ENCODE results near the gene PEX10.

The PEX10 gene

DNA sequence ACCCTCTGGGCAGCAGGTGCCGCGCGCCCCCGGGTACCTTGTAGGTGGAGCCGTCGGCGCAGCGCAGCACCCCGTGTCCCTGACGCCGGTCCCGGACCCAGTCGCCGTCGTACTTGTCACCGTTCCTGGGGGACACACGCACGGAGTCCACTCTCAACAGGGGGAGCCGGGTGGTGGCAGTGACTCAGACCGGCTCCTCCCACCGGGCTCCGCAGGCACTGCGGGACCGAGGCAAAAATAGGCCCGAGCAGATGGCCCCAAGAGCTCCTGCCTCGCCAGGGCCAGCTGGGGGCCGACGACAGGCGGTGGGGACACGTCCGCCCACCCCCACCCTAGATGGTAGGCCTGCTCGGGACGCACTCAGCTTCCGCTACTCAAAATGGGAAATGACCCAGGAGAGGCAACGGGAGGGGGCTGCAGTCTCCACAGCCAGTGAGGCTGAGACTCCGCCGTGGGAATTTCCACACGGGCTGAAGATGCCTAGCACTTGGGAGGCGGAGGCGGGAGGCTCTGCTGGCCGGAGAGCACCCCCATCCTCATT lies 27.4 kb downstream of the PEX10 start:
- DNase-seq: no peak

DNA sequence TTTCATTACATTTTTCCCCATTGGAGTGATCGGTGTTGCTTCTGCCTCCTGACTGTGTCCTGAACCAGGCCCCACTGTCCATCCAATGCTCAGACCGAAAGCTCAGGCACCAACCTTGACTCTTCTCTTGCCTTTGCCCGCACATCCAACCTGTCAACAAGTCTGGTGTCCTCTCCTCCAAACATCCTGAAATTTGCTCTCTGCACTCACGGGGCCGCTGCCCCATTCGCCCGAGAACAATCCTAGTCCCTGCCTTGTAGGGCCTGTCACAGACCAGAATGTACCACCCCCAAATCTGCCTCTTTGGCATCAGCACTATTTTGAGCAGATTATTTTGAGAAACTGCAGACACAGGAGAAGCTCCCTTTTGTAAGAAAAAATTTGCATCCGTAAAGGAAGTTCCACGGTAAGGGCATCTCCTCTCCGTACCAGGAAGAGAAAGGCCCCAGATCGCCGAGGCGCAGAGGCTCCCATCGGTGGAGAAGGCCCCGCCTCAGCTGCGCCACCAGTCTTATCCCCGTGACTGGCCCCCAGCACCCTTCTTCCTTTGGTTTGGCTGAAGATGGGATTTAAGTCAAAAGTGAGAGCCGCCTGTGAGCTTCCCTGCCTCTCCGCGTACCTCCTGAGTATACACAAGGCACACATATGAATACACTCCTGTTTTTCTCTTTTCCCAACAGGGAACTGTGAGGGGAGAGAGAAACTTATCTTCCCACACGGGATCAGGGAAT lies 28.1 kb downstream of the PEX10 start:
- DNase-seq: no peak

DNA sequence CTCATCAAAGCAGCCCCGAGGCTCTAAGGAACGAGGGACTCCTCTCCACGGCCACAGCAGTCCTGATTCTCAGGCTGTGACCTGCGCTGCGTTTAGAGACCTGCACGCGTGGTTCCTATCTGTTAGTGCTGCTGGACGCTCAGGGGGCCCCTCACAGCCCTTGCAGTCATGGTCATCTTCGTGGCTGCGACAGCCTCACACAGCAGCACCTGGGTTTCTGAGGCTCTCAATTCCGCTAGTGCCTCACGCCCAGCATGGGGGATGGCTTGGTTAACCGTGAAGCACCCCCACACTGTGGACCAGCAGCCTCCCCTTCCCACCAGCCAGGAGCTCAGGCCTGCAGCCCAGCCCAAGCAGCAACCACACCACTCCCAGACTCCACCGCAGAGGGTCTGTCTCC lies 28.8 kb downstream of the PEX10 start:
- DNase-seq: no peak

DNA sequence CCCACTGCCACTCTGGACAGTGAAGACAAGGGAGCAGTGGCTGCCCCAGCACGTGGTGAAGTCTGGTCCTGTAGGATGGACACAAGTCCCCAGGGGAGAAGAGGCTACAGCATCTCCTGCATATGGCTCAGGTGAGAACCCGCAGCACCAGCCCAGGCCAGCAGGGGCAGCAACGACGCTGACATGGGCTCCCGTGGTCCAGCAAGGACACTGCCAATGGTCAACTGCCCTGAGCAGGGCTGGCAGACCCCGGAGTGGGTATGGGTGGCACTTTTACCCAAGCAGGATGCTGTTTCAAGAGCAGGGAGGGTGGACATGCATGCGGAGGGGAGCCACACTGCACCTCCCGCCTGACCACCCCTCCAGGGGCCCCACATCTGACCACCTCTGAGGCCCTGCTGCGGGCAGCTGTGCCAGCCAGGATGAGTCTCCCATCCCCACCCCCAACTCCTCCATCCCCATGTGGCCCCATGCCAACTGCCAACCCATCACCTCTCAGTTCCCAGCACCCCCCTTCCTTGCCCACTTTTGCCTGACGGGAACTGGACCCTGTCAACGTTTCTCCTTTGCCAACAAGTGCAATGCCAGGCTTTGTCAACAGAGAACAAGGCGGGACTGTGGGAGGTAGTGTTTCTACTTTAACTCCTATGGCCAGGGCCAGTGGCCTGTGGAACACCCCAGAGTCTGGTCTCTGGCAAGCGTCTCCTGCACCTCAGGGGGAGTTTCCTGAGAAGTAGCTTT lies 29.6 kb downstream of the PEX10 start:
- DNase-seq: no peak

DNA sequence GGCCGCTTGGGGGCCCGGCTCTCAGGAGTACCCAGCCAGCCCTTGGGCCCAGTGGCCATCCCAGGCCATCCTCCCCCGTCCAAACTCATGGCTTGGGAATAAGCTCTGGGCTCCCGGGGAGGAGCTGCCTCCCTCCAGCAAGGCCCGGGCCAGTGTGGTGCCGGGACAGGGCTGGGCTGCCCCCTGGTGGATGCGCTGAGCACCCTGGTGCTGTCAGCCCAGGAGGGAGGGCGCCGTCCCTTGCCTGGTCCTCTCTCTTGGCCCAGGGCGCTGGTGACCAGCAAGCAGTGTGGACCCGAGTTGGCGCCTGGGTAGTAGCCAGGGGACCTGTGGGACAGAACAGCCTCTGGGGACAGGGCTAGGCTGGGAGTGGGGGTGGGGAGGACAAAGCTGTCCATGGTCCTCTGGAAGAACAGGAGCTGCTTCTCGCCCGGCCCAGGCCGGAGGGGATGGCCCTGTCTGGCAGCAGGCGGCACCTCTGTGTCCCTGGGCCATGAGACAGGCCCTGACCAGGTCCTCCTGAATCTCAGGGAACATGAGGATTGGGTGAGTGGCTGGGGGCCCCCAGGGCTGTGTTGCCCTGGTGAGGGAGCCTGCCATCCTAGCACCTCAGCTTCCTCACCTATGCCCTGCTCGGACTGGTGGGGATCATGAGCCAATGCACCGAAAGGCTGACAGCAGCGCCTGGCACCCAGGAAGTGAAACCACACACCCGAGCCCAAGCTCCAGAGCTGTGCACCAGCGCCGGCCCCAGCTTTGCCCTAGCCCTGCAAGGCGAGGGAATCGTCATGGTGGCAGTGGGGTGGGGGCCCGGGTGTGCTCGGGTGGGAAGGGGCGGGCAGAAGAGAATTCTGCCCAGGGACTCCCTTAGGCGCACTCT lies 30.4 kb downstream of the PEX10 start:
- peak; percentile 52 for DNase-seq

DNA sequence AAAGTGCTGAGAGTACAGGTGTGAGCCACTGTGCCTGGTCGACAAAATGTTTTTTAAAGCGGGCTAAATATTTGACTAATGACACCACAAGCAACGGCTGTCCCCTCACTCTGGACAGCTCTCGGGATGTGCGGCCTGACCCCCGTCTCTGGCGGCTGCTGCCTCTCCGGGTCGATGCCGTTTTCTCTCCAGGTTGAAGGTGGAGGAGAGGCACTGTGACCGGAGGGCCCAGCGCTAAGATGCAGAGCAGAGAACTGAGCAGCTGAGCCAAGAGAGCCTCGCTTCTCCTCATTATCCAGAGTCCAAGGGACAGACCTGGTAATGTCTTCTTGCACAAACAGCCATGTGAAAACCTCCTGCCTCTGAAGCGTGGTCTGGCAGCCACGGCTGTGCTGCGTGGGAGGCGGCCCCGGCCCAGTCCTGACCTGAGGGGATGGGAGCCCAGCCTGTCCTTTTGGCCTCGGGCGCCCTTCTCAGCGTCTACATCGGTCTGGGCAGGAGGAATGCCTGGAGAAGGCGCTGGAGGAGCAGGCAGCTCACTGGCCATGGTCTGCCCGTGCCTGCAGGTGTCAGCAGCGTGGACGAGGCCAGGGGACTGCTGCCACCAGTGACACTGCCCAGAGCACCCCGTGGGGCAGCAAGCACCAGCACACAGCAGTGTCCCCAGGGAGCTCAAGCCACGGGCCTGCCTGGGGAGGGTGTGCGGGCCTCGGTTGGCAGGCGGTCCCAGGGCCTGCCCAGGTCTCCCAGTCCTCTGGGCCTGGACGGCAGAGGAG lies 31.4 kb downstream of the PEX10 start:
- no peak for DNase-seq

DNA sequence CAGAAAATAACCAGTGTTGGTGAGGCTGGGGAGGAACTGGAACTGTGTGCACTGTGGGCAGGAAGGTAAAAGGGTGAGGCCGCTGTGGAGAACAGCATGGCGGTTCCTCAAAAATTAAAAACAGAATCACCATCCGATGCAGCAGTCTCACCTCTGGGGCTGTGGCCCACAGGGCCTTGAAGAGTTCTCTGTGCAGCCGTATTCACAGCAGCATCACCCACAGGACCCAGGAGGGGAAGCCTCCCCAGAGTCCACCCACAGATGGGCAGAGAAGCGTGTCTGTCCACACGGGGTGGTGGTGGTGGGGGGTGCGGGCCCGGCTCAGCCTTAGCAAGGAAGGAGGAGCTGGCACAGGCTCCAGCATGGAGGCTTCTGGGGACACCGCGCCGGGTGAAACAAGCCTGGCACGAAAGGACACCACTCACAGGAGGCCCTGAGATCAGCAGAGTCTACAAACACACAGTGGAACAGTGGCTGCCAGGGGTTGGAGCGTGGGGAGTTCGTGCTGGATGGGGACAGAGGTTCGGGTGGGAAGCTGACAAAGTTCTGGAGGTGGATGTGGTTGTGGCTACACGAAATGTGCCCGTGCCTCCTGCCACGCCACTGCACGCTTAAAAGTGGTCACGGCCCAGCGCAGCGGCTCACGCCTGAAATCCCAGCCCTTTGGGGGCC lies 32.5 kb downstream of the PEX10 start:
- DNase-seq: no peak

DNA sequence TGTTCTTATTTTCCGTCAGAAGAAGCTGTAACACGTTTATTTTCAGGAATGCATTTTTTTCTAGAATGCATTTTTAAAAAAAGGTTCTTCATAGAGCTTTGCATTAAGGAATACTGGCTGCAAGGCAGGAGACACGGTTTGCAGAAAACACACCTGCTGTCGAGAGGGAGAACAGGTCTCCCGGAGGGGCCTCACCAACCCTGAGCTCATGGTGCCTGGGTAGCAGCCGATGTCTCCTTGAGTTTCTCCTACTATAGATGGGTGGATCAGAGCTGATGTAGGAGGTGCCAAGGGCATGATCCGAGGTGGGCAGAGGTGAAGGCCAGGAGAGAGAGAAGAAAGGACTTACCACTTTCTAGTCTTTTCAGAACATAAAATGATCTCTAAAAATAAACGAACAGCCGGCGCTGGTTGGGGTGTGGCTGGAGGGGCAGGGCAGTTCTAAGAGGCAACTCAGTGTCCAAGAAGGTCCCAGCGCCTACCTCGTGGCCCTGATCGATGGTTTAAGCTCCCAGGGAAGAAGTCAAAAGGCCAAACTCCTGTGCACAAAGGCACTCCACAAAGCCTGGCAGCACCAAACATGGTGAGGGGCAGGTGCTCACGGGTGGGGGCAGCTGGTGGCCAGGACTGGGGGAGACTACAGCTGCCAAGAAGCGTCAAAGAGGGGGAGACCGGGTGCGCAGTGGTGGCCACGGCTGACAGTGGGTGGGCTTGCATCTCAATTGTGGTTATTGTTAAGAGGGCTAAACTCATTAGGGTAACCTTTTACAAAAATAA lies 33.2 kb downstream of the PEX10 start:
- DNase-seq: no peak

DNA sequence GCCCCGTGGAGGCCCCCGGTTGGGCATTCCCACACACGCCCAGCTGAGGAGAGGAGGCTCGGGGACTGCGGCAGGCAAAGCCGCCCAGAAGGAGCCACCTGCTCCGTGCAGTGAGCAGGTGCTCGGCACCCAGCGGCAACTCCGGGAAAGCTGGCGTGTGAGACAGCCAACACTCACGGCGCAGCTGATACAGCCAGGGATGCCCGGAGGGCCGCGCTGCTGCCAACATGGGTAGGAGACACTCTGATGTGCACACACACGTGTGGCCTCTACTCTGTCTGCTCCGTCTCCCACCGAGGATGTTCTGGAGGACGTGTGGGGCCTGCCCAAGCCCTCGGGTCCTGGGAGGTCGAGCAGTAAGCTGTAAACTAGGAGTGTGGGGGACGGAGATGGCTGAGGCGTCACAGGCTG lies 33.9 kb downstream of the PEX10 start:
- no peak for DNase-seq

DNA sequence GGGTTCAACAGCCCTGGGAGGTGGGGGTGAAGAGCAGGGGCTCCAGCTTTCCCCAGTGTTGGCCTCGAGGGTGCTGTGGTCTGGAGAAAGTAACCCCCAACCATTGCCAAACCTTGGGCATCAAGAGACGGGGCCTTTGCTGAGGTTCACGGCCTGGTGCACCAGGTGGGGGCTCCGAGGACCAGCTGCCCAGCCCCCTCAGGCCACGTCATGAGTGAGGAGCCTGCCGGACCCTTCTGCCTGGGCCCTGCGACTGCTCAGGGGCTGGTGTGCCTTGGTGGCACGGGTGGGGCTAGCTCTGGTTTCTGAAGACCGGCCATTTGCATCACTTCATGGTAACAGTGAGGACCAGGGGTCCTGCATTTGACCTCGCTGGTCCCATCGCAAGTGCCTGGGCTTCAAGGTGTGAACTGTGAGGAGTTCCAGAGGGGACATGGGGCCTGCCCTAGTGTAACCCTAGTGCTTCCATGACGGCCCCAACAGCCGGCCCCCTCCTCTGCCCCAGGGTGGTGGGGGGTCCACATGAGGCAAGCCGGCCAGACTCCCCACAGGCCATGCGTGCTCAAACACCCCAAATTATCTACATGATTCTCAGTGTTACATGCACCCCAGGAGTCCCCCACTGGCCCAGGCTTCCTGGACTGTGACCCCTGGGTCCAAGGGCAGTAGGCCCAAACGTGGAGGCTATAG lies 34.5 kb downstream of the PEX10 start:
- DNase-seq: no peak

DNA sequence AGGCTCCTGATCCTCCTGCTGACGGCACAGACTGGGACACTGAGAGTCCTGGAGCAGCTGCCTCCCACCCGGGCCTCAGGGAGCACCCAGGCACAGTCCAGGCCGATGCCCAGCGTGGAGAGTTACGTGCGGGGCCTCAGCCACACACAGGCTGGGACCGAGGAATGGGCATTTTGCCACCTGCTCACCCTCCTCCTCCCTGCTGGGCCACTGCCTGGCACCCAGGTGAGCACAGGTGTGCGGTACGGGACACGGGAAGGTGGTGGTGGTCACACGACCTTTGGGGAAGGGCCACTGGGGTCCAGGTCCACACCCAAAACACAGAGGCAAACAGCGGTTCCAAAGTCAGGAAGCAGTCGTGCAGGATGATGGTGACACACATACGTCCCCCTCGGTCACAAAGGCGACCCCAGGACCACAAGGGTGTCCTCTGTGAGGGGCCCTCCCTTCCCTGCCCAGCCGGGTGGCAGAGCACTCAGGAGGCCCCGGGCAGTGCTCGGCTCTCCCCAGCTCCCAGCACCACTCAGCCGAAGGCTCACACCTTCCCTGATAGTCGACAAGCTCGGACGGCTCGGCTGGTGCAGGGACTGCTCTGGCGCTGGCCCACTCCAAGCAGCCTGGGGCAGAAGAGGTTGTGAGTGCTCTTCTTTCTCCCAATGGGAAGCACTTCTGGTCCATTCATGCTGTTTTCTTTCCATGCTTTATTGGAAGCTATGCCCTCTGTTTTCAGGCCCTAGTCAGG lies 35.3 kb downstream of the PEX10 start:
- DNase-seq: no peak

DNA sequence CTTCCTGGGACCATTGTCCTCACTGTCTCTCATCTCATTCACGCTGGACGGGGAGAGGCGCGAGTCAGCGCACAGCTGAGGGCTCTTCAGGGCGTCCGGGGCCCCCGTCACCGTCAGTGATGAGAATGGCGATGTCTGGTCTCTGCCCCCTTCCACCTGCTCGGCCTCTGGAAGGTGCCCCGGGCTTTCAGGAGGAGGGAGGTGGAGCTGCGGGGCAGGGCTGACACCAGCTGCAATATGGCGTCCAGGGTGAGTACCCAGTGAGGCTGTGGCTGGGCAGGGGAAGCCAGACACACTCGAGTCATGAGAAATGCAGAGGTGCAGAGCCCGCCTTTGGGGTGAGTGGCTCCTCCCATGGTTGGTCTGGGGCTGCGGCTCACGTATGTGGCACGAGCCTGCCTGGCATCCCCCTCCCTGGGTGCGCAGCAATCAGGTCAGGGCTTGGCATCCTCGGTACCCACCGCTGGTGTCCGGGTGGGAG lies 36.1 kb downstream of the PEX10 start:
- DNase-seq: no peak

DNA sequence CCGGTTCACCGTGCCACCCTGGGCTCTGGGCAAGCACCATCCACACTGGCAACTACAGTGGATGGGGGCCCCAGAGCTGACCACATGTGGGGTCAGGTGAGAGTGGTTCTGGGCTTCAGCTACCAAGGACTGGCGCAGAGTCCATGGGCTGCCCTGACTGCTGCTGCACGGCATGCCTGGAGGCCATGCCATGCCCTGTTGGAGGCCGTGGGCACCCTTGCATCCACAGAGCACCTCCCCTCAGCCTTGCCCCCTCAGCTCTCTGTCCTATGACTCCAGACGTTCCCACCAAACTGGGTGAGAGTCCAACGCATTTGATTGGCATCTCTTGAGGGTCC lies 36.5 kb downstream of the PEX10 start:
- no peak for DNase-seq

DNA sequence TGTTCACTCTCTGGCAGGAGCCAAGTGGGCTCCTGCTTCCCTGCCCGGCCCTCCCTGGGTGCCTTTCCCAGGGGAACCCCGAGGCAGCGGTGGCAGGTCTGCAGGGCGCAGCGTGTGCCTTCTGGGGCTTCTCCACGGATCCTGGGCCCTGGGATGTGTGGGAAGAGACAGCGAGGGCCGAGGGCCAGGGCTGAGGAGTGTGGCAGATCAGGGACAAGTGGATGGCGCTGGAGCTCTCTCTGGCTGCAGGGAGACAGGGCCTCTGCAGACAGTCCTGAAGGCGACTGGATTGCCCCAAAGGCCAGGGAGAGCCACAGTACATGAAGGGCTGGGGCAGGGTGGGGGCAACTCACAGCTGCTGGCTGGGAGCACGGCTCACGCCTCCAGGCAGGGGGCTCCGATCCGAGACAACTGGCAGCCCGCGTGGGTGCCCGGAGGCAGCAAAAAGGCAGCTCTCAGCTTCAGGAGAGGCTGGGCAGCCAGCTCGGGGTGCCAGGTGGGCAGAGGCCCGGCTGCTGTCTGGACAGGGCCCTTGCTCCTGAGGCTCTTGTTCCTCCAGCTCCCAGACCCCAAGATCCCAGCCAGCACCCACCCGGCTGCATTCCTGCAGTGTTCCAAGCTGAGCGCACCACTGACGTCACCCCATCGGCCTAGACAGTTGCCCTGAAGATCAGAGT lies 37.0 kb downstream of the PEX10 start:
- no peak for DNase-seq

DNA sequence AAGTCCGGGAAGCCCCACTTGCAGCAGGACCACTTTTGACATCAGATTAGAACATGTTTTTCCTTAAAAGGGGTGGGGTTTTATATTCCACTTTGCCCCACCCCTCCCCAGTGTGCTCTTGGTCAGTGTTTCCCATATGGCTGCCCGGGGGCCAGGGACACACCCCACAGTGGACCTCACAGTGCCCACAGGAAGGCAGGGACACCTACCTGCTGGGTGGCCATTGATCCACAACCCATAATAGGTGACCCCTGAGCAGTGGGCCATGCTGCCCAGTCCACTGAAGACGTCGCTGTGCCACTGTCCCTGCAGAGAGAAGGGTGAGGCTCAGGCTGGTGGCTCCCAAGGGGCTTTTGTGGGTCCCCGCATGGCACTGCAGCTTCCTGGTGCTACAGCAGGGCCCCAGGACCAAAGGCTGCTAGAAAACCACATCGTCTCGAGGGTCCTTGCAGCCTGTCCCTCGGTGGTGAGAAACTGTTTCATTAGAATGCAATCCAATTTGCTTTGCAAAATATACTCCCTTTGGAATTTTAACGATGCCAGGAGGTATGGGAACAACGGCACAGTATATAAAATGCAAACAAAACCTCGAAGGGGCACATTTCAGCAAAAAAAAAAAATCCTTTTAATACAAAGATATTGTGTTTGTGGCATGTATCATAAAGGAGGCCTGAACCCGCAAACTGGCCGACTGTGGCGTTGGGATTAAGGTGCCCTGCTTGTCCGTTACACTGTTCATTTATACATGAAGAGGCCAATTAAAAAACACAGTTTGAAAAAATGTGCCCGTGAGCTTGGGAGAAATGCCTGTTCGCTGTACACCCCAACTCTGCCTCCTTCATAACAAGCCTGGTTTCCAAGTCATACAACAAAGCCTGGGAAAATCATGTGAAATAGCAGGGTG lies 37.9 kb downstream of the PEX10 start:
- DNase-seq: no peak

DNA sequence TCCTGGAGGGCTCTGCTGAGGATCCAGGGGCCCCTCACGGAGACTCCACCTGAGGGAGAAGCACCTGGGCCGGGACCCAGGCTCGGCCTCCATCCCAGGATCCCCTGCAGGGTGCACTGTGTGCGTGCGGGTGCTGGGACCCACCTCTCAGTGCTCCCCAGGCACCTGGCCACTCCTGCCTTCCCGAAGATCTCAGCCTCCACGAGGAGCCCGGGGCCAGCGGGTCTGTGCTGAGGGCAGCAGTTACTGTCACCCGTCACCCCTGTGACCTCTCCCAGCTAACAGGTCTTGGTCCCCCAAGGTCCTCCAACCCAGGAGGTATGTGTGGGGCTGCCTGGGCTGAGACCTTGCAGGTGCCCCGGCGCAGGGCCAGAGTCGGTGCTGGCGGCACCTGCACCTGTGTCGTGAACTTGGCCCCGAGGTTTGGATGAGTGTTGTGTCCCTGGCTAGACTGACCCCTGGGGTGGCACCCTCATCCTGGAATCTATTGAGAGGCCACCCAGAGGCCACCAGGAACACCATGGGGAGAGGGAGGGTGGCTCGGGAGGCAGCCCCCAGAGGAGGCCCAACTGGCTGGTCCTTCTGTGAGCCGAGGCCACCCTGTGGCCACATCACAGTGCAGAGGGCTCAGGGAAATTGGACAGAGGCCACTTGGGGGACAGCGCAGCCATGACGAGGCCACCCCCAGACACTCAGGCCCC lies 38.7 kb downstream of the PEX10 start:
- no peak for DNase-seq
